HG03432 (cell line): Measurements from ENCODE around the gene PDK2.

ENCODE experiments used
- ATAC-seq: cut with Tn5 transposase; IDR thresholded peaks from one replicate; pipeline ENCODE4 v1.9.1; 2021; ENCODE audit warnings: mild to moderate bottlenecking, moderate library complexity; ENCODE audit not compliant: unreplicated experiment

Gene PDK2

DNA sequence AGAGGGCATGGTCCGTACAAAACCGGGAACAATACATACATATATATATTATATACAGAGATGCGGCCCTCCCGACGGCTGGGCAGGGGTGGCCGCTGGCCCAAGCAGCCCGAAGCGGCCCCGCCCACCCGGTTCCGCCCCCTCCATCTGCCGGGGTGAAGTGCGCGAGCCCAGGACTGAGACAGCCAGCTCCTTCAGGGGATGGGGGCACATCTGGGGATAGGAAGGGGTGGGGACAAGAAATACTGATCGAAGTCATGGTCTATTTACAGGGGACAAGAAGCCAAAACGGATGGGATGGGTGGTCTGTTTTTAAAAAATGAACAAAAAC is 38.6 kb downstream of the PDK2 start:
- ATAC-seq: no peak

DNA sequence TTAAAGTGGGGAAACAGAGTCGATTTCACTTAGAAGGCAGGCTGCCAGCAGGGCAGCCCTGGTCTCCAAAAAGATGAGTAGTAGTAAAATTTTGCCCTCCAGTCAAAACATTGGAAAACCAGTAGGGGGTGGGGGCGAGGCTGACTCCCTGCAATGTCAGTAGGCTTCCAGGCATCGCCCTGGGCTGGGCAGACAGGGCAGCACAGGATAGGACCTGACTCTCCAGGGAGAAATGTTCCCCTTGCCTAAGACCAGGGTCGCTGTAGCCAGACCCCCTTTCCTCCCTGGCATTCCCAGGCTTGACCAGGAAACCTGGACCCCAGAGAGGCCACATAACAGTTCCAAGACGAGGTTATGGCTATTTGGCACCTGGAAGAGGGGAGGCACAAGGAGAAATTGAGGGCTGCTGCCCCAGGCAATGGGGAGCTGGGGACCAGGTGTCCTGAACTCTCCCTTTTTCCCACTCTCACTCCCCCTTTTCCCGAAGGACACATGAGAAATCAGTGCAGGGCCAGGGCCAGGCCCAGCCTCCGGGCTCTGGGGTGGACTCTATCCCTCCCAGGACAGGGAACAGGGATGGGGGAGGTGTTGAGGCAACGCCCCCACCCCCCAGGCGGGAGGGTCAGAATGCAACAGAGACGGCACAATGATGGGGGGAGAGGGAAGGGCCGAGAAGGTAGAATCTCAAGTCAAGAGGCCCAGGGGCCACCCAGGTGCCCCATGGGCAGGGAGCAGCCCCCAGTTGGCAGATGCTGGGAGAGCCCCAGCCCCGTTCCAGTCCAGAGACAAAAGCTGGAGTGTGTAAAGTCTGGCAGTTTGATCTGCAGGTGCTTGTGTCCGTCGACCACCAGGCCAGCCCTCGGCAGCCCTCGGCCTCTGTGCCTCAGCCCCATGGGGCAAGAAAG is 39.3 kb downstream of the PDK2 start:
- no peak for ATAC-seq

DNA sequence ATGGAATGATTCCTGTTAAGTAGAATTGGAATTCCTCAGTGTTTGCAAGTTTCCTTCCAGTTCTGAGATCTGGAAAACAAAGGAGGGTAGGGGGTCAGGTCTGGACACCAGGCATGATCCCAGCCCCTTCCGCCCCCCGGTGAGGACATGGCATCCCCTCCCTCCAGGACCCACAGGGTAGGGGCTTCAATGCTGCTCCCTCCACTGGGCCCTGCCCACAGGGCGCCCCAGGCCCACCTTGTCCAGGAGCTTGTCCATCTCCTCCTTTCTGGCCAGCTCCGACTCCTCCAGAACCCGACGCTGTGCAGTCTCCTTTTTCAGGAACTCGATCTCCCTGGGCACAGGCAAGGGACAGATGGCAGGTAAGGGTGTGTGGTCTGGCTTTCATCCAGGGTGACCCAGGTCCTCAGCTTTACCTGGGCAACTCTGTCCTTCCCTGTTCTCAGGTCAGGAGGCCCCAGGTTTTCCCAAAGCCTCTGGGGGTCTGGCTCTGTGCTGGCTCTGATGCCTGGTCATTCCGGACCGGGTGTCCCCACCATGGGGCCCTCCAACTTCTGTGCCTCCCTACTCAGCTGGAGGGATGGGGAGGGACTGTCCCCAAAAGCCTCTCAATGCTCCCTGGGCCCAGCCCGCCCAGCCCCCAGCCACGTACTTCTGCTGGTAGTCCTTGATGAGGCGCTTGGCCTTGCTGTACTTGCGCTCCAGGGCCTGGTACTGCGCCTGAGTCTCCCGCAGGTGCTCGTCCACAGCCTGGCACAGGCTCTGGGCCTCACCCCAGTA is 40.4 kb downstream of the PDK2 start:
- no peak for ATAC-seq

DNA sequence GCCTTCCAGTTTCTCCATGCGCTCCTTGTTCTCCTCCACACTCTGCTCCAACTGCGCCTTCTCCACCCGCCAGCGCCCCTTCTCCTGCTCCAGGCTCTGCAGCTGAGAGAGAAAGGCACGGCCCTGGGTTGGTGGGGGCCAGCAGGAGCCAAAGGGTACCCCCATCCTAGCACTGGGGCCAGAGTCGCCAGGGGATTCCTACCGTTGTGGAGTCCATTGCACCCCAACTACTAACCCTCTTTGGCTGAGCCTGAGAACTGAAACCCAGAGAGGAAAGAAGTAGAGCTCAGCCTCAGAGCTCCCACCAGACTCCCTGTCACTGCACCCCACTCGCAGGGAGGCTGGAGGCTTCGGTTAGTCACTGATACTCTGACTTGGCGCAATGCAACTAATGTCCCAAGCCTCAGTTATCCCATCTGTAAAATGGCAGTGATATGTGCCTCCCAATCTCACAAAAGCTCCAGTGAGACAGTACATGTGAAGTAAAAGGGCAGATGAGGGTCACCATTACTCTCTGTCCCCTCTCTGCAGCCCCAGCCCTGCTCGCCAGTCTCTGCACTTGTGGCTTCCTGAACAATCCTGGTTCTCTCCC is 41.0 kb downstream of the PDK2 start:
- ATAC-seq: no peak

DNA sequence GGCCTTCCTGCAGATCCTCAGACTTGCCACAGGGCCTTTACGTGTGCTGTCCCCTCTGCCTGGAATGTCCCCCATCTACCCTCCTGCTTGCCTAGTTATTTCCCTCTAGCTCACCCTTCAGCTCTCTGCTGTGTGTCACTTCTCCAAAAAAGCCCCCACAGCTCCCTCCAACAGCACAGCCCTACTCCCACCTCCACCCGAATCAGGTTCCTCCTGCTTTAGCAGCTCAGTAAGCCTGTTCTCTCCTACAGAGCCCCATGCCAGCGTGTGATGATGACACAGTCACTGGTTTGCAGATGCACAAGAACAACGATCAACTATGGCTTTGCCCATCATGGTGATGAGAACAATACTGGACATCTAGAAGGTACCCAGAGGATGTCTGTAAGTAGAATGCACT is 41.9 kb downstream of the PDK2 start:
- no peak for ATAC-seq

DNA sequence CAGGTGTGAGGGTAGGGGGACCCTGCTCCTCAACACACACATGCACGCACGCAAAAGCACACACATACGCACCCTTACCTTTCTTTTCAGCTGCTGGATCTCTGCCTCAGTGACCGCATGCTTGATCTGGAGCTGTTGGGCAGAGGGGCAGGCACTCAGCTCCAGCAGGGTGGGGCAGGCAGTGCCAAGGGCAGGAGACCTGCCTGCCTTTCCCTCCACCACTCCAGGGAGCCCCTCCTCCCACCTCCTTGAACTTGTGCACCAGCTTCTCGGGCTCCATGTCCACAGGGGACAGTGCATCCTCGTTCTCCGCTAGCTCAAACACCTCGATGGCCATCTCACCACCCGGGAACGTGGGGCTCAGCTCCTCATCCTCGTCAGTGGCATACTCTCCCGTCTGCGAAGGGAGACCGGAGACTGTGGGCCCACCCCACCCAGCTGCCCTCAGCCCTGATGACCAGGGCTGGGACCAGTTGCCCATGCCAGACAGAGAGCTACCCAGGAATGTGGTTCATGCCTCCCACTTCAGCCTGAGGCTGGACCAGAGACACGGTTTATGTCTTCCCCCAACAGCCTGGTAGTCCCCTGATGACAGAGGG is 44.1 kb downstream of the PDK2 start:
- ATAC-seq: no peak

DNA sequence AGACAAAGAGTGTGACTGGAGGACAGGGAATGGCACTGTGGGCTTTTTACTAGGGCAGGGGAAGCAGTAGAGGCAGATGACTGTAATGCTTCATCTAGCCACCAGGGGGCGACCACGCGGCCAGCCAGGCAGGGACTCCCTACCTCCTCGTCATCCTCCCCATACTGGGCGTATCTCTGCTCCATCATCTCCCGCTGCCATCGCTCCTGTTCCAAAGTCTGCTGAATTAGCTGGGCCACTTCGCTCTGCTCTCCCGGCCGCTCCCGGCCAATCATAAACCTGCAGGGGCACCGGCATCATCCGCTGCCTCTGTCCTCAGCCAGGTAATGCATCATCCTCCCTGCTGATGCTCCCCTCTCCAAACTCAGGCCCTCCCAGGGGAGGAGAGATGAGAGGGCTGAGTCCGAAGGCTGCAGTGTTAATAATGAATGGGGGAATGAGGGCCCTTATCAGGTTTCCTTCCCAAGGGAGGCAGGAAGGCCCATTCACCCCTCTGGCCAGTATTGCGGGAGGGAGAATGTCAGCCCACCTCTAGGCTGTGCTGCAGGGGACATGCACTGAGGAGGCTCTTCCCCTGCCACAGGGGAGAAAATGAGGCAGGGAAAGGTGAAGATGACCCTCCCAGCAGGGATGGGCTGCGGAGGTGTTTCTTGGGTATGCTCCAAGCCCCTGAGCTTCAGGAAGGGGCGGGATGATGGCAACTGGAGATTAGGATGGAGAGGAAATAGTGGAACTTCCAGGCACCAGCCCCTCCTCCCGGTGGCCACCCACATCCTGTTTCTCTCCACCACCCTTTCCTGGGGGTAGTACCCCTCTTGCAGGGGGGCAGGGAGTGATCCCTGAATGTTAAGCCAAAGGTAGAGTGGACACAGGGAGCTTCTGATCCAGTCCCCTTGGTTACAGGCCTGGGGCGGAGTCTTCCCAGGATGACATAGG is 45.1 kb downstream of the PDK2 start:
- peak; percentile 66 for ATAC-seq

DNA sequence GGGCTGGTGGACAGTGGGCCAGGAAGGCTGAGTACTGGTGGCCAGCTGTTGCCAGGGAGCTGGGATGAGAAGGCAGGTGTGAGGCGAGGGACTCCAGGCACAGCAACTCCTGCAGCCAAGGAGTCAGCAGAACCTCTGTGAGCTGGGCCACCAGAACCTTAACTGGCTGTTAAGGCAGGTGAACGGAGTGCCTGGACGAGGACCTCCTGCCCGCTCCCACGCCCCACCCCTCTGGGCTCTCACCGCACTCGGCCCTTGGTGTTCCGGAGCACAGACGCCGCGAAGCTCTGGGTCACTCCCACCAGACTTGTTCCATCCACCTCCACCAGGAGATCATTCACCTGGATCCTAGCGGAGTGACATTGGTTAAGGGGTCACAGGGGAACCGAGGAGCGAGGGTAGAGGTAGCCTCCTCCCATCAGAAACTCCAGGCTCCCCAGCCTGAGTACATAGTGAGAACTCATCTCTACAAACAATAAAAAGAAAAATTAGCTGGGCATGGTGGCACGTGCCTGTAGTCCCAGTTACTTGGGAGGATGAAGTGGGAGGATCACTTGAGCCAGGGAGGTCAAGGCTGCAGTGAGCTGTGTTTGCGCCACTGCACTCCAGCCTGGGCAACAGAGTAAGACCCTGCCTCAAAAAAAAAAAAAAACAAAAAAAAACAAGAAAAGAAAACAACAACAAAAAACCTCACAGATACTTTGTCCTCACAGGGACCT is 46.0 kb downstream of the PDK2 start:
- ATAC-seq: no peak

DNA sequence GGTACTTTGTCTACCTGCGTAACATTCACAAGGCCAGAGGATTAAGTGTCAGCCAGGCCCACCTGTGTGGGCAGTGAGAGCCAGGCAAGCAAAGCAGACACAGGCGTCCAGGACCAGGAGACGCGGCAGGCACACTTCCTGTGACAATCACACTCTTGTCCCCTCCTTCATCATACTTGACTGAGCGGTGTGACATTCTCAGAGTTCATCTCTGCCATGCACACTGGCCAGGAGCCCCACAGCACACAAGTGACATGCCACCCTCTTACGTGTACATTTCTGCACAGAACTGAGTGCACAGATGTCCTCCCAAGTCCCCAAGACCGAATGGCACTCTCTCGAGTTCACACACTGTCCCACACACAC is 46.6 kb downstream of the PDK2 start:
- ATAC-seq: no peak

DNA sequence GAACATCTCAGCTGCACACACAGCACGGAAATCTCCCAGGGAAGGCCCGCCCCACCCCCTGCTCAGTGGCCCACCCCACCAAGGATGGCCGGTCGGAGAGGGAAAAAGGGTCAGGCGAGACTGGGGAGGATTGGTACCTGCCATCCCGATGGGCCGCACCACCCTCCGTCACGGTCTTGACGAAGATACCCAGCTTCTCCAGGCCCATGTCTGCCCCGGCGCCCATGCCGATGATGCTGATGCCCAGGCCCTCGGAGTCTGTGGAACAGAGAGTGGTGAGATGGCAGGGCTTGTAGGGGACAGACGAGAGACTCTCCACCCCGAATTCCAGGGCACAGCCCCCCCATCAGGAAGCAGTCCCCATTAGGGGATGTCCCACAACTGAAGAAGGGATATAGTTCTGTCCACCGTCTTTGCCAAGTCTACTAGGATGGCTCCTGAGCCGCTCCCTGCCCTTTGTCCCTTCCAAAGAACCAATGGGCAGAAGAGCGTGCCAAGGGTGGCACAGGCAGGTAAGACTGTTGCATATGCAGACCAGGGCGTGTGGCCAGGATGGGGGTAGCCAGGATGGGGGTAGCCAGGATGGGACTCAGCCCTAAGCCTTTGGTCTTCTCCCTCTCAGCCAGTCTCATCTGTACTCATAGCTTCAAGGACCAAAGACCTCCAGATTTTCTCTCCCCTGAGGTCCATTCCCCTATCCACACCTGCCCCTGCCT is 48.5 kb downstream of the PDK2 start:
- ATAC-seq: no peak

DNA sequence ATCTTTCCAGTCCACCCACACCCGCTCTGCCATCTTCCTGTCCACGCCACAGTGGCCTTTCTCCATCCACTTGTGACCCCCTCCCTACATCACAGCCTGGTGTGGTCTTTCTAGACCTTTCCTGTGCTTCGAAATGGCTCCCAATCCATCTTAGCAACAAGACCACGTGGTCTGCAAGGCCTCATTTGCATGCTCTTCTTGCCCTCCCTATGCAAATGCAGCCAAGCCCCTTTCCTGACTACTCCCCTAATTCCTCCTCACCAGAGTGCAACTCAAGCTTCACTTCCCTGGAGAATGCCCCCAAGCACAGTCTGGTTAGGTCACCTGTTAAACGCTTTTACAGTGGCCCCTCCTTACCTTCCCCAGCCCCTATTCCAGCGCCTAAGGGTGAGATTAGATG is 49.2 kb downstream of the PDK2 start:
- no peak for ATAC-seq

DNA sequence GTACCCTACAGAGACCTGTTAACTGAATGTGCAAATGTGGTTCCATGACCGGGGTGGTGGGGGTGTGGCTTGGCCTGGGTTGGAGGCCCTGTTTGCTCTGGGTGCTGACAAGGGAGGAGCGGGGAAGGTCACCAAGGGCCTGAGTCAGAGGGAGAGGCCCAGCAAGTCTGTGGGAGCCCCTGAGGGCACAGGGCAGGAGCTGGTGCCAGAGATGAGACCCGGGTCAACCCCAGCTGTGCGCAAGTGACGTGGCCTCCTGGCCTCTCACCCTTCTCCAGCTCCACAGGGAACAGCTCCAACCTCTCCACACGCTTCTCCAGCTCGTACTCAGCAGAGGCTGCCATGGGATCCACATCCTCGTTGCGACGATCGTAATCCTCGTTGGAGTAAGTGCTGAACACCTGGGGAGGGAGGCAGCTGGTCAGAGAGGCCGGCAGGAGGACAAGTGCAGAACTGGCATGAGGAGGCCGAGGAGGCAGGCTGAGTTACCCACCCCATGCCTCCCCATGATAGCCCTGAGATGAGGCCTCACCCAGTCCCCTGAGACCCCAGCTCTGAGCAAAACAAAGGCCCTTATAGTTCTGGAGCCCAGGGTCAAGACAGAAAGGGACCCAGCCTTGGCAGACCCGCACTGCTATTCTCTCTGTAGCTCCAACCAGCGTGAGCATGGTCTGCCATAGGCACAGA is 49.8 kb downstream of the PDK2 start:
- no peak for ATAC-seq

DNA sequence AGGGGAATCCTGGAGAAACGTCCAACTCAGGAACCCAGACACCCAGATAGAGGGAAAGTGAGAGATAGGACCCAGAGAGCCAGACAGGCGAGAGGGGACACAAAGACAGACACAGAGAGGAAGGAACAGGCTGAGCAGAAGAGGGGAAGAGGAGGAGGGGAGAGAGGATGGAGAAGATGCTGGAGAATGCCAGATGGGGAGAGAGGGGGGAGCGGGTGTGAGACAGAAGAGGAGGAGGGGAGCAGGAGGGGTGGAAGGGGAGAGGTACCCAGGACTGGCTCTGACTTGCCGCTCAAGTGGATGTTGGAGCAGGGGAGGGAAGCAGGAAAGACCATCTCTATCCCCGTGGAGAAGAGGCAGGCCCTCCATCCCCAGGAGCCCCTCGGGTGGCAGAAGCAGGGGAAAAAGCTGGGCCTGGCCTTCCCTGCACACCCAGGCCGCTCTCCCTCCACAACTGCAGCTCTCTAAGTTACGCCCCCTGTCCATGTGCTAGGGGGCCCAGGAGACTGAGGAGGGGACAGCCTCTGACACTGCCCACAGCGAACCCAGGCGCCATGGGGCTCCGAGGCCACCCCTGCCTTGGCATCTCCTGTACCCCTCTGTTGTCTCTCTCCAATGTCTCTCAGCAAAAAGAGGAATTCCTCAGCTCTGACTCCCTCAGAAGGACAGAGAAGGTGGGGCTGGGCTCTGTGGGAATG is 50.5 kb downstream of the PDK2 start:
- ATAC-seq: no peak

DNA sequence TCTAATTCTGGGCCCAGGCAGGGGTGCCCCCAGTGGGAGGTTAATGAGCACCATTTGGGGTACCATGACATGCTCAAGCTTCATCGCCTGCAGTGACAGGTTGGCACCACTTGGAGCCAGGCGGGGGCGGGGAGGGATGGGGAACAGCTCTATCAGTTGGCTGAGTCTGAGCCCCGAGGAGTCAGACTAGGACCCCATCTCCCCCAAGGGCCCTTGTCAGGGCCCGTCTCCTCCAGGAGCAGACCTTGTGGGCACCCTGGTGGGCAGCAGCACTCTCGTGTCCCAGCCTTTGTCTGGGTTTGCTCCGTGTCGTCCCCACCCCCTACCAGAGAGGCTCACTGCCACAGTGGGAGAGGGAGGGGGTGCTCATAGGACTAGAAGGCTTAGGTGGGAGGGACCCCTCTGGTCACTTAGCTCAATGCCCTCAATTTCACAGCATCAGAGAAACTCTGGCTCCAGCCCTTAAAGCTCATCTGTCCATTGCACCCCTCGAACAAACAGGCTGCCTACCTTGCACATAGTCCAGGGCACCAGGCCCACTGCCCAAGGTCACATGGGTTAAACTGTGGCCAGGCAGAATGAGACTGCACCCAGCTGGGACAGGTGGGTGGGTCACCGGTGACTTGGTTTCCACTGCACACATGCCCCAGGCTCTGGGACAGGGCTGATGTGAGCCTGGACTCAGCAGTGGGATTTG is 51.2 kb downstream of the PDK2 start:
- ATAC-seq: no peak

DNA sequence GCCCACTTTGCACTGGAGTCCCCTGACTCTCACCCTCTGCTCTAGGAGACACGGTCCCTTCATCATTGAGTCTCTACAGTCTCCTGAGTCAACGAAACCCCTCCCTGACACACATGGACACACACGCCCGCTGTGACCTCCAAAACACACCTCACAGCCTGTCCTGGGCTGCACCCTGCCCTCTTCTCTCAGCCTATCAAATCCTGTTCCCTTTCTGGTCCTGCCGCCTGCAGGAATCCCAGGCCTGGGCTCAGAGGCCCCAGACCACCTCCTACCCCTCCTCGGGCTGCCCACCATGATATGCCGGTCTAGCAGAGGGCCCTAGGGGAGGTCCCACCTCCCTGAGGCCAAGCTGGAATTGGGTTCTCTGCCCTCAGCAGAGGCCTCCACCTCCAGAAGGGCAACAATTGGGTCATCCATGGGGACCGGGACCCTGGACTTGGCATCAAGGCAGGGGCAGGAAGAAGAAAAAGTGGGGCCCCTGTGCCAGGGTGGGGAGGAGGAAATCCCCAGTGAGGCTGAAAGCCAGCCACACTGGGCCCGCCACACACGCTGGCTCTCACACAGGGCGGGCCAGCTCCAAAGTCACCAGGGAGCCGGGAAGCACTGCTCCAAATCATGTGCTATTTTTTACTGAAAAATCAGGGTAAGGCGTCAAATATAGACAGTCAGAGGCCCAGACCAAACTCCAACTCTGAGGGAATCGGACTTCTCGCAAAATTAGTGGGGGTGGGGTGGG is 51.9 kb downstream of the PDK2 start:
- ATAC-seq: no peak

DNA sequence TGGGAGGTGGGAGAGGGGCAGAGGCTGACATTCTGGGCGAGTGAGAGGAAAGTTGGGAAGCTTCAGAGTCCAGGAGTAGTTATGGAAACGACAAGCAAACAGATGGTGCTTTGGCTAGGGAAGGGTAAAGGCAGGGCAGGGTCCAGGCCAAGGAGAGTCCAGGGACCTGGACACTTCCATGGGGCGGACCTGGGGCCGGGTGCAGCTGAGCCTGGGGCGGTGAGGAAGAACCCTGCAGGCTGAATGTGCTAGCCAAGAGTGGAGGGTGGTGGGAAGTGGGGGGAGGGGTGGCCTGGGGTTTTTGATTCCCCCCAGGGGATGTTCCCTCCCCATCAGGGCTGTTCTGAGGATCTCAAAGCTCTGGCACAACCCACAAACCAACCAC is 52.7 kb downstream of the PDK2 start:
- no peak for ATAC-seq
